ENCODE measurements around the gene MATN3. TPM values are rescaled to one million over a fixed set of nuclear protein-coding genes. Genes with fewer than 3 reads are reported as not detected.

The MATN3 gene
- total and polyA plus RNA-seq, 9 of the 15 experiments (the other 6 are each of a cell fraction or from before 2014, with no cell fraction given) = not detected

DNA sequence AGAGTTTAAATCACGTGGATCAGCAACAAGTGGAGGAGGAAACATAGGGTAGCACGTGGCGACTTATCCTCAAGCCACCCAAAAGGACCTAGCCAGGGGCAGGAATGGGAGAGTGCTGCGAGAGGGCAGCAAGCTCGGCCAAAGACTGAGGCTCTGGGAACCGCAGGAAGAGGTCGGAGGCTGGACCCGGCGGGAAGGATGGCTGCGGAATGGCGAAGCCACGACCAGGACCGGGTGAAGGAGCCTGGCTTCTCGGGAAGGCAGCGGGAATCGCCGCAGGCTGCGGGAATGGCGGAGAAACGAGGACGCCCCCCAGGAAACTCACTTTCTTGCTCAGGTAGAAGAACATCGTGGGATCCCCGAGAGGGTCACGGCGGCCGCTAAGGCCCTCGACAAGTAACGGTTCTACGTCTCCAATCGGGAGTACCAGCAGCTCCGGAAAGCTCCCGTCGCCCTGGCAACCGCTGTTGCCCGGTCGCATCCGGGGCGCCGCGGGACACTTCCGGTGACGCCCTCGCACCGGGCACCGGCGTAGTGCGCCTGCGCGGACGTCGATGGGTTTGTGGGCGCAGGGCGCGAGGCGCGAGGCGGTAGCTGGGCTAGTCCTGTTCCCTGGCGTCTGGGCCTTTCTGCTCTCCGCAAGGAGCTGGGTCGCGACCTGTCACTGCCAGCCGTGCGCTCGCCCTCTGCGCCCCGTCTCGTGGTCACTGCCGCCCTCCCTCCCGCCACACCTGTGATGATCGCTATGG, 22.6 kb downstream of the MATN3 start, which contains the start of gene WDR35 (continued):
- TF ChIP-seq, protein P1, sequence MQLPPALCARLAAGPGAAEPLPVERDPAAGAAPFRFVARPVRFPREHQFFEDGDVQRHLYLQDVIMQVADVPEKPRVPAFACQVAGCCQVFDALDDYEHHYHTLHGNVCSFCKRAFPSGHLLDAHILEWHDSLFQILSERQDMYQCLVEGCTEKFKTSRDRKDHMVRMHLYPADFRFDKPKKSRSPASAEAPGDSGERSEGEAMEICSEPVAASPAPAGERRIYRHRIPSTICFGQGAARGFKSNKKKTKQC (CRISPR knock-in tag; IDR thresholded peaks at IDR 0.05) = 0 out of 2 replicates have a peak, but pooled peaks have one; percentile 22
- TF ChIP-seq TEAD2 (tag; IDR thresholded peaks at IDR 0.05) = no peak
- TF ChIP-seq, protein P2, sequence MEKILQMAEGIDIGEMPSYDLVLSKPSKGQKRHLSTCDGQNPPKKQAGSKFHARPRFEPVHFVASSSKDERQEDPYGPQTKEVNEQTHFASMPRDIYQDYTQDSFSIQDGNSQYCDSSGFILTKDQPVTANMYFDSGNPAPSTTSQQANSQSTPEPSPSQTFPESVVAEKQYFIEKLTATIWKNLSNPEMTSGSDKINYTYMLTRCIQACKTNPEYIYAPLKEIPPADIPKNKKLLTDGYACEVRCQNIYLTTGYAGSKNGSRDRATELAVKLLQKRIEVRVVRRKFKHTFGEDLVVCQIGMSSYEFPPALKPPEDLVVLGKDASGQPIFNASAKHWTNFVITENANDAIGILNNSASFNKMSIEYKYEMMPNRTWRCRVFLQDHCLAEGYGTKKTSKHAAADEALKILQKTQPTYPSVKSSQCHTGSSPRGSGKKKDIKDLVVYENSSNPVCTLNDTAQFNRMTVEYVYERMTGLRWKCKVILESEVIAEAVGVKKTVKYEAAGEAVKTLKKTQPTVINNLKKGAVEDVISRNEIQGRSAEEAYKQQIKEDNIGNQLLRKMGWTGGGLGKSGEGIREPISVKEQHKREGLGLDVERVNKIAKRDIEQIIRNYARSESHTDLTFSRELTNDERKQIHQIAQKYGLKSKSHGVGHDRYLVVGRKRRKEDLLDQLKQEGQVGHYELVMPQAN (IDR thresholded peaks at IDR 0.05; ENCODE audit: borderline replicate concordance) = peak; percentile 76; the same call in 1 of the 2 replicates
- TF ChIP-seq, protein P3, sequence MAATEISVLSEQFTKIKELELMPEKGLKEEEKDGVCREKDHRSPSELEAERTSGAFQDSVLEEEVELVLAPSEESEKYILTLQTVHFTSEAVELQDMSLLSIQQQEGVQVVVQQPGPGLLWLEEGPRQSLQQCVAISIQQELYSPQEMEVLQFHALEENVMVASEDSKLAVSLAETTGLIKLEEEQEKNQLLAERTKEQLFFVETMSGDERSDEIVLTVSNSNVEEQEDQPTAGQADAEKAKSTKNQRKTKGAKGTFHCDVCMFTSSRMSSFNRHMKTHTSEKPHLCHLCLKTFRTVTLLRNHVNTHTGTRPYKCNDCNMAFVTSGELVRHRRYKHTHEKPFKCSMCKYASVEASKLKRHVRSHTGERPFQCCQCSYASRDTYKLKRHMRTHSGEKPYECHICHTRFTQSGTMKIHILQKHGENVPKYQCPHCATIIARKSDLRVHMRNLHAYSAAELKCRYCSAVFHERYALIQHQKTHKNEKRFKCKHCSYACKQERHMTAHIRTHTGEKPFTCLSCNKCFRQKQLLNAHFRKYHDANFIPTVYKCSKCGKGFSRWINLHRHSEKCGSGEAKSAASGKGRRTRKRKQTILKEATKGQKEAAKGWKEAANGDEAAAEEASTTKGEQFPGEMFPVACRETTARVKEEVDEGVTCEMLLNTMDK (IDR thresholded peaks at IDR 0.05; ENCODE audit: borderline replicate concordance, insufficient read depth, low read depth, low read length, poor library complexity, severe bottlenecking) = no peak
- no peak for TF ChIP-seq ZBTB8A (IDR thresholded peaks at IDR 0.05; ENCODE audit: partially characterized antibody)
- no peak for TF ChIP-seq XRCC5 (IDR thresholded peaks at IDR 0.05; ENCODE audit: low read depth, low read length)
- TF ChIP-seq, protein P4, sequence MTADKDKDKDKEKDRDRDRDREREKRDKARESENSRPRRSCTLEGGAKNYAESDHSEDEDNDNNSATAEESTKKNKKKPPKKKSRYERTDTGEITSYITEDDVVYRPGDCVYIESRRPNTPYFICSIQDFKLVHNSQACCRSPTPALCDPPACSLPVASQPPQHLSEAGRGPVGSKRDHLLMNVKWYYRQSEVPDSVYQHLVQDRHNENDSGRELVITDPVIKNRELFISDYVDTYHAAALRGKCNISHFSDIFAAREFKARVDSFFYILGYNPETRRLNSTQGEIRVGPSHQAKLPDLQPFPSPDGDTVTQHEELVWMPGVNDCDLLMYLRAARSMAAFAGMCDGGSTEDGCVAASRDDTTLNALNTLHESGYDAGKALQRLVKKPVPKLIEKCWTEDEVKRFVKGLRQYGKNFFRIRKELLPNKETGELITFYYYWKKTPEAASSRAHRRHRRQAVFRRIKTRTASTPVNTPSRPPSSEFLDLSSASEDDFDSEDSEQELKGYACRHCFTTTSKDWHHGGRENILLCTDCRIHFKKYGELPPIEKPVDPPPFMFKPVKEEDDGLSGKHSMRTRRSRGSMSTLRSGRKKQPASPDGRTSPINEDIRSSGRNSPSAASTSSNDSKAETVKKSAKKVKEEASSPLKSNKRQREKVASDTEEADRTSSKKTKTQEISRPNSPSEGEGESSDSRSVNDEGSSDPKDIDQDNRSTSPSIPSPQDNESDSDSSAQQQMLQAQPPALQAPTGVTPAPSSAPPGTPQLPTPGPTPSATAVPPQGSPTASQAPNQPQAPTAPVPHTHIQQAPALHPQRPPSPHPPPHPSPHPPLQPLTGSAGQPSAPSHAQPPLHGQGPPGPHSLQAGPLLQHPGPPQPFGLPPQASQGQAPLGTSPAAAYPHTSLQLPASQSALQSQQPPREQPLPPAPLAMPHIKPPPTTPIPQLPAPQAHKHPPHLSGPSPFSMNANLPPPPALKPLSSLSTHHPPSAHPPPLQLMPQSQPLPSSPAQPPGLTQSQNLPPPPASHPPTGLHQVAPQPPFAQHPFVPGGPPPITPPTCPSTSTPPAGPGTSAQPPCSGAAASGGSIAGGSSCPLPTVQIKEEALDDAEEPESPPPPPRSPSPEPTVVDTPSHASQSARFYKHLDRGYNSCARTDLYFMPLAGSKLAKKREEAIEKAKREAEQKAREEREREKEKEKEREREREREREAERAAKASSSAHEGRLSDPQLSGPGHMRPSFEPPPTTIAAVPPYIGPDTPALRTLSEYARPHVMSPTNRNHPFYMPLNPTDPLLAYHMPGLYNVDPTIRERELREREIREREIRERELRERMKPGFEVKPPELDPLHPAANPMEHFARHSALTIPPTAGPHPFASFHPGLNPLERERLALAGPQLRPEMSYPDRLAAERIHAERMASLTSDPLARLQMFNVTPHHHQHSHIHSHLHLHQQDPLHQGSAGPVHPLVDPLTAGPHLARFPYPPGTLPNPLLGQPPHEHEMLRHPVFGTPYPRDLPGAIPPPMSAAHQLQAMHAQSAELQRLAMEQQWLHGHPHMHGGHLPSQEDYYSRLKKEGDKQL (CRISPR knock-in tag; IDR thresholded peaks at IDR 0.05; ENCODE audit: borderline replicate concordance) = no peak
- TF ChIP-seq CBX2 (IDR thresholded peaks at IDR 0.05; ENCODE audit: insufficient read depth, low read length, poor library complexity, severe bottlenecking) = no peak
- TF ChIP-seq C11orf30 (IDR thresholded peaks at IDR 0.05; ENCODE audit: low read depth) = no peak
- TF ChIP-seq, protein P5, sequence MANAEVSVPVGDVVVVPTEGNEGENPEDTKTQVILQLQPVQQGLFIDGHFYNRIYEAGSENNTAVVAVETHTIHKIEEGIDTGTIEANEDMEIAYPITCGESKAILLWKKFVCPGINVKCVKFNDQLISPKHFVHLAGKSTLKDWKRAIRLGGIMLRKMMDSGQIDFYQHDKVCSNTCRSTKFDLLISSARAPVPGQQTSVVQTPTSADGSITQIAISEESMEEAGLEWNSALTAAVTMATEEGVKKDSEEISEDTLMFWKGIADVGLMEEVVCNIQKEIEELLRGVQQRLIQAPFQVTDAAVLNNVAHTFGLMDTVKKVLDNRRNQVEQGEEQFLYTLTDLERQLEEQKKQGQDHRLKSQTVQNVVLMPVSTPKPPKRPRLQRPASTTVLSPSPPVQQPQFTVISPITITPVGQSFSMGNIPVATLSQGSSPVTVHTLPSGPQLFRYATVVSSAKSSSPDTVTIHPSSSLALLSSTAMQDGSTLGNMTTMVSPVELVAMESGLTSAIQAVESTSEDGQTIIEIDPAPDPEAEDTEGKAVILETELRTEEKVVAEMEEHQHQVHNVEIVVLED (CRISPR knock-in tag; IDR thresholded peaks at IDR 0.05) = no peak
- TF ChIP-seq, protein P6, sequence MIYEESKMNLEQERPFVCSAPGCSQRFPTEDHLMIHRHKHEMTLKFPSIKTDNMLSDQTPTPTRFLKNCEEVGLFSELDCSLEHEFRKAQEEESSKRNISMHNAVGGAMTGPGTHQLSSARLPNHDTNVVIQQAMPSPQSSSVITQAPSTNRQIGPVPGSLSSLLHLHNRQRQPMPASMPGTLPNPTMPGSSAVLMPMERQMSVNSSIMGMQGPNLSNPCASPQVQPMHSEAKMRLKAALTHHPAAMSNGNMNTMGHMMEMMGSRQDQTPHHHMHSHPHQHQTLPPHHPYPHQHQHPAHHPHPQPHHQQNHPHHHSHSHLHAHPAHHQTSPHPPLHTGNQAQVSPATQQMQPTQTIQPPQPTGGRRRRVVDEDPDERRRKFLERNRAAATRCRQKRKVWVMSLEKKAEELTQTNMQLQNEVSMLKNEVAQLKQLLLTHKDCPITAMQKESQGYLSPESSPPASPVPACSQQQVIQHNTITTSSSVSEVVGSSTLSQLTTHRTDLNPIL (CRISPR knock-in tag; IDR thresholded peaks at IDR 0.05) = no peak

All from K562 (cell line).